H1 (cell line): ENCODE results near the gene PRR19. TPM values are rescaled to one million over a fixed set of nuclear protein-coding genes. Genes with fewer than 3 reads are reported as not detected.
A peak's percentile ranks its signal among the peaks of the same experiment; 100 is the strongest.

Source experiments
- CTCF ChIA-PET: fragments of 300-600 bp; sonication (Branson Sonifier 250); formaldehyde crosslinking; loops from one replicate; lab custom pipeline; 2021; ENCODE audit not compliant: partially characterized antibody; lab: Charles Lee
- POLR2A ChIA-PET: fragments of 300-600 bp; sonication (Branson Sonifier 250); formaldehyde crosslinking; loops from one replicate; lab custom pipeline; 2021; ENCODE audit warnings: inconsistent platforms; ENCODE audit not compliant: partially characterized antibody; lab: Charles Lee
- DNase-seq, 2 experiments: peaks; one replicate each; pipeline versions ENCODE4 v3.0.0 to v3.0.0-alpha.2; 2010 to 2022; ENCODE audit warnings: low spot score in 2 of 2, low read depth in 1 of 2, mixed read lengths in 1 of 2
- FAIRE-seq: peaks from 2 replicates; lab custom pipeline; 2011; peaks lifted over from hg19 to GRCh38; lab: Jason Lieb, UNC
- H2AFZ ChIP-seq: 2 replicates; pipeline ENCODE4 v1.8.1; 2012; ENCODE audit warnings: low read length, inconsistent platforms
- H2AK5ac ChIP-seq: 2 replicates; pipeline ENCODE4 v1.6.1; 2013; ENCODE audit warnings: low read depth, low read length
- H2BK120ac ChIP-seq: replicated peaks from 2 replicates; pipeline ENCODE3; 2013; ENCODE audit warnings: low read depth, low read length, inconsistent platforms
- H2BK12ac ChIP-seq: 2 replicates; pipeline ENCODE4 v1.6.1; 2013; ENCODE audit warnings: low read depth, low read length
- H2BK15ac ChIP-seq: 2 replicates; pipeline ENCODE4 v1.6.1; 2013; ENCODE audit warnings: low read length
- H2BK20ac ChIP-seq: 2 replicates; pipeline ENCODE4 v1.6.1; 2013; ENCODE audit warnings: low read length
- H2BK5ac ChIP-seq: 2 replicates; pipeline ENCODE4 v1.6.1; 2013; ENCODE audit warnings: low read depth, low read length
- H3K14ac ChIP-seq: 2 replicates; pipeline ENCODE4 v1.6.1; 2013; ENCODE audit warnings: inconsistent platforms; ENCODE audit not compliant: insufficient read length
- H3K18ac ChIP-seq: 2 replicates; pipeline ENCODE4 v1.6.1; 2013; ENCODE audit warnings: low read length; ENCODE audit errors: extremely low read depth
- H3K23ac ChIP-seq: 2 replicates; pipeline ENCODE4 v1.6.1; 2013; ENCODE audit warnings: inconsistent platforms; ENCODE audit not compliant: insufficient read length
- H3K23me2 ChIP-seq: 2 replicates; pipeline ENCODE4 v1.6.1; 2013; ENCODE audit warnings: low read depth, low read length
- H3K27ac ChIP-seq: 2 replicates; pipeline ENCODE4 v1.6.1; 2011; ENCODE audit warnings: low read depth, low read length, inconsistent platforms
- H3K27me3 ChIP-seq, 4 experiments: replicated peaks in 1 of 4; 1 replicate in 1 of 4; 2 replicates in 3 of 4; pipeline versions ENCODE4 v1.6.1 to v1.8.1; 2011 to 2013; ENCODE audit warnings: low read length in 3 of 4, mild to moderate bottlenecking in 3 of 4, inconsistent platforms in 2 of 4, mixed read lengths in 2 of 4, moderate library complexity in 1 of 4; ENCODE audit not compliant: control insufficient read depth in 3 of 4, insufficient read depth in 3 of 4; ENCODE audit errors: extremely low read depth in 1 of 4
- H3K36me3 ChIP-seq, 4 experiments: 2 replicates each; pipeline versions ENCODE4 v1.6.1 to v1.8.1; 2011 to 2013; ENCODE audit warnings: mild to moderate bottlenecking in 4 of 4, low read length in 3 of 4, moderate library complexity in 2 of 4, control low read depth in 1 of 4, inconsistent platforms in 1 of 4; ENCODE audit not compliant: insufficient read depth in 4 of 4, control insufficient read depth in 2 of 4
- H3K4ac ChIP-seq: replicated peaks from 2 replicates; pipeline ENCODE3; 2013; ENCODE audit warnings: low read length, low read depth, mixed read lengths, inconsistent platforms; ENCODE audit not compliant: insufficient read length
- H3K4me1 ChIP-seq, 4 experiments: replicated peaks in 1 of 4; 1 replicate in 1 of 4; 2 replicates in 3 of 4; pipeline versions ENCODE4 v1.6.1 to v1.8.1; 2011 to 2013; ENCODE audit warnings: low read length in 3 of 4, inconsistent platforms in 2 of 4, mixed read lengths in 1 of 4; ENCODE audit not compliant: insufficient read depth in 4 of 4, control insufficient read depth in 3 of 4
- H3K4me2 ChIP-seq, 2 experiments: 2 replicates each; pipeline versions ENCODE4 v1.6.1 to v1.8.1; 2011 to 2013; ENCODE audit warnings: low read depth in 2 of 2, low read length in 2 of 2, control low read depth in 1 of 2, inconsistent platforms in 1 of 2, mild to moderate bottlenecking in 1 of 2; ENCODE audit not compliant: insufficient read depth in 1 of 2
- H3K4me3 ChIP-seq, 4 experiments: fragments of 200-600, 300-600 bp in 1 of 4; sonication (generic), shearing (Covaris generic), sonication (Bioruptor Twin) in 1 of 4; 2 replicates each; pipeline versions ENCODE4 v1.5.1 to v1.8.1; 2011 to 2016; ENCODE audit warnings: low read length in 4 of 4, low read depth in 3 of 4, control low read depth in 2 of 4, inconsistent platforms in 2 of 4, mild to moderate bottlenecking in 2 of 4, mixed read lengths in 1 of 4, moderate library complexity in 1 of 4; ENCODE audit not compliant: insufficient read depth in 2 of 4; ENCODE audit errors: extremely low read depth in 1 of 4
- H3K56ac ChIP-seq: replicated peaks from 2 replicates; pipeline ENCODE3; 2013; ENCODE audit warnings: low read depth, mild to moderate bottlenecking, mixed read lengths, low read length, inconsistent platforms; ENCODE audit not compliant: insufficient read length
- H3K79me1 ChIP-seq: 2 replicates; pipeline ENCODE4 v1.6.1; 2013; ENCODE audit warnings: low read depth, low read length, control low read depth
- H3K79me2 ChIP-seq, 2 experiments: 2 replicates each; pipeline versions ENCODE4 v1.6.1 to v1.8.1; 2012 to 2013; ENCODE audit warnings: low read length in 2 of 2, mild to moderate bottlenecking in 2 of 2, inconsistent platforms in 1 of 2; ENCODE audit not compliant: insufficient read depth in 2 of 2, control insufficient read depth in 1 of 2
- H3K9ac ChIP-seq, 4 experiments: replicated peaks in 1 of 4; 1 replicate in 1 of 4; 2 replicates in 3 of 4; pipeline versions ENCODE4 v1.6.1 to v1.8.1; 2011 to 2013; ENCODE audit warnings: low read depth in 3 of 4, low read length in 3 of 4, control low read depth in 2 of 4, mild to moderate bottlenecking in 2 of 4, moderate library complexity in 2 of 4, inconsistent platforms in 1 of 4; ENCODE audit errors: extremely low read depth in 1 of 4
- H3K9me3 ChIP-seq, 2 experiments: 2 replicates each; pipeline versions ENCODE4 v1.6.1 to v1.8.1; 2012 to 2013; ENCODE audit warnings: mild to moderate bottlenecking in 2 of 2, moderate library complexity in 2 of 2, control low read depth in 1 of 2, inconsistent platforms in 1 of 2, low read depth in 1 of 2, low read length in 1 of 2, mixed read lengths in 1 of 2; ENCODE audit not compliant: insufficient read depth in 2 of 2
- H4K20me1 ChIP-seq, 2 experiments: replicated peaks in 1 of 2; 2 replicates each; pipeline versions ENCODE3 to v1.8.1; 2011 to 2013; ENCODE audit warnings: inconsistent platforms in 2 of 2, low read length in 2 of 2, mild to moderate bottlenecking in 1 of 2; ENCODE audit not compliant: insufficient read depth in 2 of 2, control insufficient read depth in 1 of 2
- H4K5ac ChIP-seq: 2 replicates; pipeline ENCODE4 v1.6.1; 2013; ENCODE audit warnings: low read length, low read depth, mixed read lengths, inconsistent platforms; ENCODE audit not compliant: insufficient read length
- H4K8ac ChIP-seq: 2 replicates; pipeline ENCODE4 v1.8.0; 2013; ENCODE audit warnings: mild to moderate bottlenecking, moderate library complexity, low read length, inconsistent platforms; ENCODE audit not compliant: insufficient read depth; ENCODE audit errors: extremely low read depth
- H4K91ac ChIP-seq: replicated peaks from 2 replicates; pipeline ENCODE3; 2013; ENCODE audit warnings: low read length, mixed read lengths, inconsistent platforms; ENCODE audit not compliant: insufficient read length
- TBP ChIP-seq: IDR thresholded peaks from 2 replicates; pipeline ENCODE4 v1.6.1; 2011; ENCODE audit warnings: low read depth, low read length, improper control_type of control experiment
- WGBS, 2 experiments: shearing (Covaris generic) in 1 of 2; methylation state at CpG; one replicate each; pipeline versions ENCODE4 v1.1.6 to v1.1.7; 2013 to 2015; ENCODE audit warnings: low lambda C conversion rate in 2 of 2, mixed read lengths in 2 of 2, inconsistent platforms in 1 of 2, low coverage in 1 of 2, missing lambda C conversion rate in 1 of 2; ENCODE audit not compliant: insufficient replicate concordance in 2 of 2, insufficient coverage in 1 of 2, insufficient read length in 1 of 2; ENCODE audit errors: extremely low coverage in 1 of 2, missing lambda C conversion rate in 1 of 2; 5-methylcytosine and 5-hydroxymethylcytosine counted together
- polyA plus RNA-seq, 7 experiments: library from polyadenylated mRNA; depleted of rRNA in 3 of 7; stranded (reverse) in 5 of 7; unstranded in 2 of 7; fragments of >200 nt in 5 of 7; fragments of 200-250 nt in 2 of 7; gene quantifications; 1 replicate in 5 of 7; 2 replicates in 1 of 7; 4 replicates in 1 of 7; pipeline versions ENCODE4 v1.2.1 to v1.2.3, GENCODE V29; 2011 to 2013; ENCODE audit warnings: missing spikeins in 2 of 7, mixed read lengths in 2 of 7
- total RNA-seq: library from RNA; stranded (reverse); fragmentation: NEBNext Ultra II Directional; extraction: Animal tissue kit (Norgen Biotek cat#: 25700); gene quantifications from 2 replicates; pipeline ENCODE4 v1.2.1, GENCODE V29; 2021
- TF ChIP-seq, protein P1 (sequence below), 3 experiments: IDR thresholded peaks; 1 replicate in 2 of 3; 2 replicates in 1 of 3; pipeline versions ENCODE4 v1.5.1 to v1.6.1; 2011; ENCODE audit warnings: low read length in 3 of 3, mild to moderate bottlenecking in 3 of 3, inconsistent platforms in 2 of 3, low read depth in 1 of 3, moderate library complexity in 1 of 3; ENCODE audit not compliant: insufficient read depth in 1 of 3; ENCODE audit errors: control extremely low read depth in 1 of 3

PRR19 gene
- total and polyA plus RNA-seq, 2 of the 8 experiments (the other 6 are each of a cell fraction or from before 2014, with no cell fraction given): 7.2 to 7.5 TPM

GRCh38 chr19:42317535-42317934, 15.6 kb downstream of the PRR19 start:
- no peak overlapping the region for H3K27ac ChIP-seq
- peaks cover 0 to 19% (median 12%) of the 10 kb centered on the region in 4 experiments; a peak in 5 of 7 replicates for H3K27me3 ChIP-seq
- H4K20me1 ChIP-seq: no peaks in the 10 kb centered on the region
- no peak overlapping the region for H3K9ac ChIP-seq
- H2BK120ac ChIP-seq: no peak overlapping the region
- H3K4me1 ChIP-seq: peaks cover 0 to 6% (median 2%) of the 10 kb centered on the region in 4 experiments; a peak in 2 of 7 replicates
- no peak overlapping the region for H2BK12ac ChIP-seq
- no peak overlapping the region for H2BK5ac ChIP-seq
- H2AK5ac ChIP-seq: no peak overlapping the region
- H2AFZ ChIP-seq: no peak overlapping the region
- no peak overlapping the region for H3K4me3 ChIP-seq
- H2BK15ac ChIP-seq: 0 out of 2 replicates have a peak overlapping the region, but pooled peaks have one; percentile 72
- ChIA-PET CTCF (interaction anchor here (1.0 kb wide), 1 partner anchor 14 kb away, joined by 3 read pairs; no protein-coding TSS in a partner anchor), POLR2A (no interaction called here)
- H3K56ac ChIP-seq: no peak overlapping the region
- no peak overlapping the region for H2BK20ac ChIP-seq
- WGBS, 2 experiments: 87% methylated on average over 7 of the region's 13 CpGs; no CpG with 5 or more reads in 1 of the 2 experiments
- no peak overlapping the region for H3K4ac ChIP-seq
- H3K14ac ChIP-seq: no peak overlapping the region
- H3K36me3 ChIP-seq: no peaks in the 10 kb centered on the region
- no peak overlapping the region; the same call in 1 of the 2 replicates for H4K8ac ChIP-seq
- no peak for TF ChIP-seq TBP
- TF ChIP-seq, protein P1, sequence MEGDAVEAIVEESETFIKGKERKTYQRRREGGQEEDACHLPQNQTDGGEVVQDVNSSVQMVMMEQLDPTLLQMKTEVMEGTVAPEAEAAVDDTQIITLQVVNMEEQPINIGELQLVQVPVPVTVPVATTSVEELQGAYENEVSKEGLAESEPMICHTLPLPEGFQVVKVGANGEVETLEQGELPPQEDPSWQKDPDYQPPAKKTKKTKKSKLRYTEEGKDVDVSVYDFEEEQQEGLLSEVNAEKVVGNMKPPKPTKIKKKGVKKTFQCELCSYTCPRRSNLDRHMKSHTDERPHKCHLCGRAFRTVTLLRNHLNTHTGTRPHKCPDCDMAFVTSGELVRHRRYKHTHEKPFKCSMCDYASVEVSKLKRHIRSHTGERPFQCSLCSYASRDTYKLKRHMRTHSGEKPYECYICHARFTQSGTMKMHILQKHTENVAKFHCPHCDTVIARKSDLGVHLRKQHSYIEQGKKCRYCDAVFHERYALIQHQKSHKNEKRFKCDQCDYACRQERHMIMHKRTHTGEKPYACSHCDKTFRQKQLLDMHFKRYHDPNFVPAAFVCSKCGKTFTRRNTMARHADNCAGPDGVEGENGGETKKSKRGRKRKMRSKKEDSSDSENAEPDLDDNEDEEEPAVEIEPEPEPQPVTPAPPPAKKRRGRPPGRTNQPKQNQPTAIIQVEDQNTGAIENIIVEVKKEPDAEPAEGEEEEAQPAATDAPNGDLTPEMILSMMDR (IDR thresholded peaks at IDR 0.05; ENCODE audit: control extremely low read depth in 1 of 3, insufficient read depth in 1 of 3, low read depth in 1 of 3, low read length in 3 of 3): peak in 2 of 3 experiments; percentile 7 to 15; a peak in 2 of 4 replicates
- no peak overlapping the region for H3K23ac ChIP-seq
- no peak overlapping the region for H3K18ac ChIP-seq
- DNase-seq (no peak), FAIRE-seq (no peak)
- no peak overlapping the region for H4K5ac ChIP-seq
- H3K79me1 ChIP-seq: no peaks in the 10 kb centered on the region
- H4K91ac ChIP-seq: no peak overlapping the region
- H3K4me2 ChIP-seq: no peak overlapping the region
- H3K79me2 ChIP-seq: no peaks in the 10 kb centered on the region
- H3K9me3 ChIP-seq: no peaks in the 10 kb centered on the region
- peaks cover 6% of the 10 kb centered on the region; the same call in 1 of the 2 replicates for H3K23me2 ChIP-seq
